A673 (cell line): ENCODE measurements around the gene CXCL8. TPM values are rescaled to one million over a fixed set of nuclear protein-coding genes. Genes with fewer than 3 reads are reported as not detected.
"Not testable (repeated sequence)": the region's sequence is repeated elsewhere in the genome, so short reads cannot be mapped to it uniquely, and the experiment has no call there.

Experiments used
- BruUV-seq: library from RNA; stranded (reverse); fragments of 400-500 nt; replicated peaks from 2 replicates; lab custom pipeline; 2021; lab: Mats Ljungman, UMichigan
- CTCF ChIA-PET: fragments of 300-600 bp; sonication (Branson Sonifier 250); formaldehyde crosslinking; loops from one replicate; lab custom pipeline; 2022; ENCODE audit warnings: antibody characterized with exemption; lab: Charles Lee
- POLR2A ChIA-PET: fragments of 300-600 bp; sonication (Branson Sonifier 250); formaldehyde crosslinking; loops from one replicate; lab custom pipeline; 2022; ENCODE audit warnings: antibody characterized with exemption; ENCODE audit not compliant: low non-redundant PET; lab: Charles Lee
- DNase-seq: peaks from one replicate; pipeline ENCODE4 v3.0.0-alpha.2; 2015; ENCODE audit warnings: low spot score
- H3K27ac ChIP-seq: fragments of 200-600 bp; sonication (generic); 2 replicates; pipeline ENCODE4 v1.5.1; 2016; ENCODE audit warnings: mixed run types, low read depth, mild to moderate bottlenecking, mixed read lengths, antibody characterized with exemption, low read length; ENCODE audit not compliant: poor library complexity, severe bottlenecking
- H3K27me3 ChIP-seq: fragments of 200-600 bp; sonication (generic); replicated peaks from 2 replicates; pipeline ENCODE4 v1.6.1; 2017; ENCODE audit warnings: mixed run types, low read depth, mild to moderate bottlenecking, mixed read lengths, antibody characterized with exemption, low read length; ENCODE audit not compliant: insufficient read depth, poor library complexity
- H3K36me3 ChIP-seq: fragments of 200-600 bp; sonication (generic); 2 replicates; pipeline ENCODE4 v1.6.1; 2016; ENCODE audit warnings: mixed run types, mild to moderate bottlenecking, mixed read lengths, antibody characterized with exemption, low read length; ENCODE audit not compliant: insufficient read depth, poor library complexity, severe bottlenecking
- H3K4me1 ChIP-seq: fragments of 200-600 bp; sonication (generic); 2 replicates; pipeline ENCODE4 v1.6.1; 2017; ENCODE audit warnings: mixed run types, mild to moderate bottlenecking, mixed read lengths, antibody characterized with exemption, low read length; ENCODE audit not compliant: insufficient read depth, poor library complexity, severe bottlenecking
- H3K4me3 ChIP-seq: fragments of 200-600 bp; sonication (generic); 2 replicates; pipeline ENCODE4 v1.5.1; 2016; ENCODE audit warnings: low read depth, mixed run types, mild to moderate bottlenecking, mixed read lengths, low read length; ENCODE audit not compliant: poor library complexity, severe bottlenecking
- H3K9me3 ChIP-seq: fragments of 200-600 bp; sonication (generic); 2 replicates; pipeline ENCODE4 v1.6.1; 2016; ENCODE audit warnings: mixed run types, low read depth, mild to moderate bottlenecking, mixed read lengths, antibody characterized with exemption, low read length; ENCODE audit not compliant: poor library complexity, severe bottlenecking
- CTCF ChIP-seq: fragments of 300-800, 200-600 bp; sonication (generic); conservative IDR thresholded peaks from 2 replicates; pipeline ENCODE4 v1.5.1; 2017; ENCODE audit warnings: low read depth, mild to moderate bottlenecking, antibody characterized with exemption, low read length, moderate library complexity, mixed read lengths
- EZH2 ChIP-seq: fragments of 200-600 bp; sonication (generic); IDR thresholded peaks from 2 replicates; pipeline ENCODE4 v1.6.1; 2017; ENCODE audit warnings: borderline replicate concordance, low read depth, mild to moderate bottlenecking, mixed read lengths, antibody characterized with exemption, low read length; ENCODE audit not compliant: poor library complexity, severe bottlenecking
- intact Hi-C: fragments of 100-400 bp; cut with micrococcal nuclease; formaldehyde crosslinking; loops from one replicate; pipeline ENCODE4 v1.10.0; 2022; ENCODE audit not compliant: unreplicated experiment
- total RNA-seq: library from RNA; stranded (reverse); gene quantifications from 2 replicates; pipeline ENCODE4 v1.2.3, GENCODE V29; 2021

Gene CXCL8
- total RNA-seq, 1 experiment from 2014 or later, result 2.7 TPM

GRCh38 chr4:73765296-73765695, 24.9 kb downstream of the CXCL8 start:
- TF ChIP-seq EZH2 (no peak), CTCF (no peak)
- Histone ChIP-seq H3K27ac (no peak overlapping the region), H3K36me3 (no peaks in the 10 kb centered on the region), H3K4me3 (no peak overlapping the region), H3K4me1 (no peaks in the 10 kb centered on the region), H3K9me3 (no peaks in the 10 kb centered on the region), H3K27me3 (no peaks in the 10 kb centered on the region)
- CTCF ChIA-PET, result no interaction called here
- intact Hi-C loops, result no loop called here
- POLR2A ChIA-PET, result no interaction called here
- DNase-seq, result no peak
- BruUV-seq, result no TSS peak

GRCh38 chr4:73770917-73771316, 30.5 kb downstream of the CXCL8 start:
- no TSS peak for BruUV-seq
- intact Hi-C loops, result no loop called here
- Histone ChIP-seq H3K36me3 (no peaks in the 10 kb centered on the region), H3K27me3 (no peaks in the 10 kb centered on the region), H3K9me3 (no peaks in the 10 kb centered on the region), H3K4me1 (no peaks in the 10 kb centered on the region), H3K4me3 (no peak overlapping the region), H3K27ac (no peak overlapping the region)
- CTCF ChIA-PET, result no interaction called here
- no peak for TF ChIP-seq CTCF
- no peak for TF ChIP-seq EZH2
- POLR2A ChIA-PET, result no interaction called here
- no peak for DNase-seq

- Histone ChIP-seq H3K4me1 (no peaks in the 10 kb centered on the region), H3K4me3 (no peak overlapping the region), H3K9me3 (no peaks in the 10 kb centered on the region), H3K27ac (no peak overlapping the region), H3K36me3 (no peaks in the 10 kb centered on the region), H3K27me3 (no peaks in the 10 kb centered on the region)
- TF ChIP-seq EZH2 (no peak), CTCF (no peak)
- intact Hi-C loops, result no loop called here
- BruUV-seq, result no TSS peak
- ChIA-PET CTCF (no interaction called here), POLR2A (no interaction called here)
- no peak for DNase-seq
Observed at GRCh38 chr4:73772363-73772762, 32.0 kb downstream of the CXCL8 start.

- BruUV-seq, H3K27me3 ChIP-seq, H3K36me3 ChIP-seq, intact Hi-C loops, POLR2A ChIA-PET, H3K27ac ChIP-seq, H3K4me3 ChIP-seq, DNase-seq, CTCF ChIA-PET, H3K4me1 ChIP-seq, H3K9me3 ChIP-seq: not testable (repeated sequence)
Observed at GRCh38 chr4:73774406-73774805, 34.0 kb downstream of the CXCL8 start.
